GM19397 (cell line): ENCODE data around the gene SH3PXD2A.

Source experiments
- ATAC-seq: cut with Tn5 transposase; IDR thresholded peaks from one replicate; pipeline ENCODE4 v1.9.1; 2021; ENCODE audit warnings: mild to moderate bottlenecking, moderate library complexity; ENCODE audit not compliant: unreplicated experiment

Gene SH3PXD2A

DNA sequence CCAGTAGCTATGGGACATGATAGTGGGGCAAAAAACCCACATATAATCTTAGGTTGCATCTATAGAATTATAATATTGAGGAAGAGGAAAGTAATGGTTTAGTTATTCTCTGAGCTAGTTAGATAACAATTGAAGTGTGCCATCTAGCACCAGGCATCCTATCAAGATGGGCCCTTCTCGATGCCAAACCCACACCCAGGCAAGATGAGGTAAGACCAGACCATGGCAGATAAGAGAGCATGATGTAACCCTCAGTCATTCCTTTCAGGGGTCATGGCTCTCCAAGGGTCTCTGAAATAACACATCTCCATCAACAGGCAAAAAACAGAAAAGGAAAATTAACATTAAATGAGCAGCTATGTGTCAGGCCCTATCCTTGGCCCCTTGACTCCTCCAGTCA is 128.7 kb downstream of the SH3PXD2A start:
- no peak for ATAC-seq

DNA sequence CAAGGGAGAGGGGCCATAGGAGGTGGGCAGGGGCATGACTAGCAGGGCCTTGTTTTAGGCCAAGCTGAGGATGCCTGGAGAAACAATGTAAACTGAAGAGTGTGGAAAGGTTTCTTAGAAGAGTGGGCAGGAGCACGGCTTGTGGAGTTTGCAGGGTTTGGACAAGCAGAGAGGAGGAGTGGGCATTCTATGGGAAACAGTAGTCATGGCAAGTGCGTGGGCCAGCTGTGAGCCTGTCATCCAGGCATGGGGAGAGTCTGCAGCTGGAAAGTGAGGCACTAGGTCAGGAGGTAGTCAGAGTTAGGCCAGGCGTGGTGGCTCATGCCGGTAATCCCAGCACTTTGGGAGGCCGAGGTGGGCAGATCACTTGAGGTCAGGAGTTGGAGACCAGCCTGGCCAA is 130.1 kb downstream of the SH3PXD2A start:
- ATAC-seq: no peak

DNA sequence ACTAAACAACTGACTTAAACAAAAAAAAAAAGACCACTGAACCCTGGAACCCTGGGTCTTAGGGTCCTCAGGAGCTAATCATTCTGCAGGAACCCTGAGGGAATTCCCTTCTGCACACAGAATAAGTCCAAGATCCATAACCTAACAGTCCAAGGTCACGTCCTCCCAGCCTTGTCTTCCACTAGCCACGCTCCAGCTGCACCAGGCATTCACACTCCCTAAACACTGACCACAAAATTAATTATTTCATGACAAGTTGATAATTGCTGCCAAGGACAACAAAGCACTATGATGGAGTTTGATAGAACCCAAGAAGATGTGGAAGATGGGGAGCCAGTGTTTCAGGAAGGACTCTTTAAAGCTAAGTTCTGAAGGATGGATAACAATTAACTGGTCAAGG is 130.6 kb downstream of the SH3PXD2A start:
- ATAC-seq: no peak

DNA sequence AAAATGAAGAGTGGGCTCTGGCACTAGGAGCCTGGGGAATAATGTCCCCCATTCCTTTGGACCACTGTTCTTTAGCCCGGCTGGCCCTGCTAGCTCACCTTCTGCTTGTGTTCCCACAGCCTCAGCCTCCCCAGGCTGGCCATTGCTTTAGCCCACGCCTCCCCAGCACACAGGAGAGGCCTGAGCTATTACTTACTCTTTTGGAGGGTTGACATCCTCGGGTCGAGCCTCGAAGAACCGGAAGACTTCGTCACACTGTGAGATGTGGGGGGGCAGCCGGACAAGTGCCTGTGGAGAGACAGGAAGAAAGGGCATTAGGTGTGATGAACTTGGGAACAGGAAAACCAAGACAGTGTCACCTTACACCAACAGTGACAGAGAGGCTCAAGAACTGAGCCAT is 131.3 kb downstream of the SH3PXD2A start:
- ATAC-seq: no peak

DNA sequence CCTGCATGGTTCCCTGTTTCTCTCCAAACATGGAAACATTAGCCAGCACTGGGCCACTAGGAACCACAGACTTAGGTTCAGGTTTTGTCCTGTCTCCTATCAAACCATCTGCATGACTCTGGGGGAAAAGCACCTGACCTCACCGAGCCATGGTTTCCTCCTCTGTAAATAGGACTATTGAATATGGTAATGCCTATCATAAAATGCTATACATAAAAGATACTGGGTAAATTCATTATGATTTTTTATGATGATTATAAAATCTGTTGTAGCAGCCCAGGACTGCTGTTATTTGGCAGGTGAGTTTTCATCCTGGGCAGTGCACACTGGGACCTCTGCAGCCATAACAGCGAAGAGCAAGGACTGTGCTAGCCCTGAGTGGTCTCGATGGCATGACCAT is 131.8 kb downstream of the SH3PXD2A start:
- no peak for ATAC-seq

DNA sequence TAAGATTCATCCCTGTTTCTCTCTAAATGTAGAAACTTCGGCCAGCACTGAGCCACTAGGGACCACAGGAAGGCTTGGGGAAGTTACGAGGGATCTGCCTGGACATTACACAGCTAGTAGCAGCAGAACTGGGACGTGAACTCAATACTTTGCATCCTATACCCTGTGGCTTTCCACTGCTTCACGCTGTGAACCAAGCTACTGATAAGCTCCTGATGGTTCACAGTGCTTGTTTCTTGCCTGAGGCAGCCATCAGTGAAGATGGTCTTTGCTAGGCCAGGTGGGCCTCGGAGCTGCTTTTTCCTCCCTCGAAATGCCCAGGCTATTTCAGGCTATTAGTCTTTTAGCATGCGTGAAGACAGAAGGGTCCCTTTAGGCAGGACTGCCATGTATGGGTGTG is 132.7 kb downstream of the SH3PXD2A start:
- no peak for ATAC-seq

DNA sequence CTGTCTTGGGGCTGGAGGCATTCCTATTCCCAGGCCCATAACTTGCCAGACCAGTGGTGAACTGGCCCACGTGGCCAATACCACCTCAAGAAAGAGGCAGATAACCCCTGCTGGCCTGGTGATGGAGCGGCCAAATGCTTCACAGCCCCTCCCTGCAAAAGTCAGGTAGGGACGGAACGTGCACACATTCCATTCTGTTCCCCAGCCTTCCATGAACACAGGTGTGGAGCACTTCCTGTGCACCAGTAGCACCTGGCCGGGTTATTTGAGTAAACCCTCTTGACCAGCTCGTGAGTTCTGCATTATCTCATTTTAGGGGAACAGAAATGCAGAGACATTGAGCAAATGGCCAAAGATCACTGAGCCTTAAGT is 134.4 kb downstream of the SH3PXD2A start:
- no peak for ATAC-seq

DNA sequence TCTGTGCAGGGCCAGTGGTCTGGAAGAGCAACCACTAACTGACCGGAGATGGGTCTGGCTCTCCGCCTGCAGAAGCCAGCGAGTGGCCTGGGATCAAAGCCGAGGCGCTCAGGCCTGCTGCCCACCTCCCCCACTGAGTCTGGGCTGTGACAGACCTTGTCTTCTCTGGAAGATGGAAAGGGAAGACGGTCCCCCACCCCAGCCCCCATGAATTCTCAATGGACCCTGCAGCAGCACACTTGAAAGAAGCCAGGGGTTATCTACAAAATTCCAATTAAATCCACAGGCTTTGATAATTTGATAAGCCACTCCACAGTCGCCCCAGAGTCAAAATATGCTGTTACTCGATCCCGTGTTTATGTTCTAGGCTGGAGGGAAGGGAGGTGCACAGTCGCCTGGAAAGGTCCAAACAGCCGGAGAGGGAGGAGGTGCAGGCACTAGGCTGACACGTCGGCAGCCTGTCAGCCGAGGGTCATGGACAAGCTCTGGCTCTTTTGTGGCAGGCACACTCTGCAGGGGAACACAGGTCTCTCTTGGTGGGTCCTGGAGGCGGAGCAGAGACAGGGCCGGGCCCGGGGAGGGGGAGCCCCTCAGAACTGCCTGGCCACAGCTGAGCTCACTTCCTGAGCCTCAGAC is 134.9 kb downstream of the SH3PXD2A start:
- no peak for ATAC-seq

DNA sequence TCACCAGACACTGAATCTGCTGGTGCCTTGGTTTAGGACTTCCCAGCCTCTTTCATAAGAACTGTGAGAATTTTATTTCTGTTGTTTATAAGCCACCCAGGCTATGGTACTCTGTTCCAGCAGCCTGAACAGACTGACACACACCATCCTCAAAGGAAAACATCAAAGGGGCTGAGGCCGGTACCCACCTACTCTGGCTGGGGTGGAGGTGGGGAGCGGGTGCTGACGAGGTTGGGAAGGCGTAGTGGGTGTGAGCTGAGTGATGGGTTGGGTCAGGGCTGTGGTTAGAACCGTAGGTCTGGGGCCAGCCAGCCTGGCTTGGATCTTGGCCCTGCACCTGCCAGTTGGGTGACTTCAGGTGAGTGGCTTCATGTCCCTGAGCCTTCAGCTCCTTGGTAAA is 136.3 kb downstream of the SH3PXD2A start:
- ATAC-seq: no peak

DNA sequence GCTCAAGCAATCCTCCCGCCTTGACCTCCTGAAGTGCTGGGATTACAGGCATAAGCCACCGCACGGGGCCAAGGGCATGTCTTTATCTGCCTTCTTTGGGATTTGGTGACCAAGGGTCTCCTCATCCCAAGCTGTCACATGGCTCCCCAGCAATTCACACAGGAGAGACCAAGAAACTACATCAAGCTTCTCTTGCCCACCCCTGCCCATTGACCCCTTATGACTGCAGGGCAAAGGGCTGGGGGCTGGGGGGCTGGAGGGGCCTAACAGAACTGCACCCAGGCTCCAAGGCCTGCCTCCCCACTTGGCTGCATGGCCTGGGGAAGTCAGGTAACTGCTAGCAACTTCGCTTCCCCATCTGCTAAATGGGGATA is 137.1 kb downstream of the SH3PXD2A start:
- ATAC-seq: no peak

DNA sequence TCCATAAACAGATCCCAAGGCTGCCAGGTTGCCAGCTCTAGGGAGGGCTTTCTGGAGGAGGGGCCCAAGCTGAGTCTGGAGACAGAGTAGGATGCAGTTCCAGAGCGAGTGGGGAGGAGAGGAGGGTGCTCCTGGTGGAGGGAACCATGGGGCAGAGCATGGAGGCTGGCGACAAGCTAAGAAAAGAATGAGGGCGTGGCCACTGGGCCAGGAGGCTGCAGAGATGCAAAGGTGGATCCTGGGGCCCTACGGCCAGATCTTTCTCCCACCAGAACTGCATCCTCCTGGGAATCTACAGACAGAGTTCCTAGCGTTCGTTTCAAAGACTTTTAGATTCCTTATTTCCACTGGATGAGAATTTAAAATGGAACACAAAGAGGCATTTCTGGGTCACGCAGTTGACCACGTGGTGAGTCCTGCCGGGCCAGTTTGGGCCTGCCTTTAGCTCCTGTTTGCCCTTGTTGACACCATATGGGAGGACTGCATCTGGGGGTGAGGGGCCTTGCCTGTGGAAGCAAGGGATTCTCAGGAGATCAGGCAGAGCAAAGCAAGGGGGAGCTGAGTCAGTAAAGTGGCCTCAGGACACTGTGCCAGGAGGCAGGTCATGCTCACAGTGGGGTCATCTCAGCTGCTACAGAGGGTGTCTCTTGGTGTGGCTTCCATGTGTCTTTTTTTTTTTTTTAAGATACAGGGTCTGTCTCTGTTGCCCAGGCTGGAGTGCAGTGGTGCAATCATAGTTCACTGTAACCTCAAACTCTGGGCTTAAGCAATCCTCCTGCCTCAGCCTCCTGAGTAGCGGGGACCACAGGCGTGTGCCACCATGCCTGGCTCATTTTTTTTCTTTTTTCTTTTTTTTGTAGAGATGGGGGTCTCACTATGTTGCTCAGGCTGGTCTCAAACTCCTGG is 137.8 kb downstream of the SH3PXD2A start:
- no peak for ATAC-seq

DNA sequence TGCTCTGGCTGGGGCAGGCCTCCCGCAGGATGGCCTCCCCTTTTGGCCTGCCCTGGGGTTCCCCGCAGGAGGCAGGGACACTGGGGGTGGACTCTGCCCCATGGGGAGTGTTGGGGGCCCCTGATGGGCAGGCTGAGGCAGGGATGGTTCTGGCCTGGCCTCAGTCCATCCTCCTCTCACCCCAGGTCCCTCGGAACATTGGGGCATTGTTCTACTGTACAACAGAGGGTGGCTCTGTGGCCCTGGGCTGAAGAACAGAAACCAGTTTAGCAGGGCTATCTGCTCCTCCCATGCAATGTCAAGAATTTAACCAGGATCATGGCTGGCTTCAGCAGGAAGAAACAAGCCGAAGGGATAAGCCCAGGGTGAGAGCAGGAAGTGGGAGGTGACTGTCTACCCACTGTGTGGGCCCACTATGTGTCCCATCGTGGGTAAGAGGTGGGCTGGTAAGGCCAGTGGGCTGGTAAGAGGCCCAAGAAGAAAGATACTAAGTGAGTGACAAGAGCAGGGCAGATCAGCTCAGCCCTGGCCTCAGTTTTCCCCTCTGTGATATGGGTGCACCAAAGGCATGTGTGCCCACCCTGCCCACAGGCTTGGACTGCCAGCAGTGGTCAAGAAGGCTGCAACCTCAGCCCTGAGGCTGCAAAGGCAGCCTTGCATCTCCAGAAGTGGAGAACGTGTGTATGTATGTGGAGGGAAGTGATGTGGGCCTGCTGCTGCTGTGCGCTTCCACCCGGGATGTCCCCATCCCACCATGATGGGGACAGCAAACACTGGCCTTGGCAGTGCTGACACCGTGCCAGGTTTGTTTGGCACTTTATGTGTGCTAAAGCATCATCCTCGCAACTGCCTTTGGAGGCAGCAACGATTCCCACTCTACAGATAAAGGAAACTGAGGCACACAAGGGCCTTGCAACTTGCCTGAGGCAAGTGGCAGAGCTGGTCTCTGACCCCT is 138.9 kb downstream of the SH3PXD2A start:
- no peak for ATAC-seq

DNA sequence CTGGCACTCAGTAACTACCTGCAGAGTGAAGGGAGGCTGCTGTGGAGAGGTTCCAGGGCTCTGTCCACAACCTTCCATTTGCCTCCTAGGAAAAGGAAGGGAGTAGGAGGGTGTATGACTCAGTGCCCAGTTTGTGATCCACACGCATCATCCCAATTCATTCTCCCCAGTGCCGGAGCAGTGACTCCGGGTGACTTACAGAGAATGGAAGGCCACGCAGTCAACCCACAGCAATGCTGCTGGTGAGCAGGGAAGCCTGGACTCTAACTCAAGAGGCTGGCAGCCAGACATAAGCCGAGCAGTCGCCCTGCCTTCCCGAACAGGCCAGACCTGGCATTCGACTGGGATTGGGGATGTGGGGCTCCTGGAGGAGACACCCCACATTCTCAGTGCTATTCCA is 139.9 kb downstream of the SH3PXD2A start:
- ATAC-seq: no peak

DNA sequence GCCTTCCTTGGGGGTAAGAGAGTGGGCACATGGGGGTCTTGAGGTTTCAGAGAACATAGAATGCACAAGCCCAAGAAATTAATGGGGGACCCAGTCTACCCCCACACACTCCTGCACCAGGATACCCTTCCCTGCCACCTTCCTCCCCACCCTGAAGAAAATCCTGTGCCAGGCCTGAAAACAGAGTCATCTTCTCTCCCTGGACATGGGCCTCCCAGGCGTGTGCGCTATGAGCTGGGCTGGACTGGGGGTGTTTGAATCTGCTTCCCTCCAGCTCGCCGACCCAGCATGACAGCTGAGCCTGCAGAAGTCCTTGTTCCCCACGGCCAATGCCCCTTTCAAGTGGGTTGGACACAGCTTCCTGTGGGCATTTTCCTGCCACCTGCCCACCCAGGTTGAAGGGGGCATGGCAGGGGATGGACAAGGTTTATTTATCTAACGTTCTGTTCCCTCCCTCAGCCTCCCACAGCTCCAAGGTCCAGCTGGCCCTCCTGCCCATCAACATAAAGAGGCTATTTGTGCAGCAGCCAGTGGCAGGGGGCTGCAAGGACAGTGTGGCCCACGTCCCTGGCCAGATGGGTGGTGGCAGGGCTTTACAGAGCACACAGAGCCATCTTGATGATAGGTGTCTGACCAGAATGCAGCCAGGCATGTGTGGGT is 141.0 kb downstream of the SH3PXD2A start:
- no peak for ATAC-seq

DNA sequence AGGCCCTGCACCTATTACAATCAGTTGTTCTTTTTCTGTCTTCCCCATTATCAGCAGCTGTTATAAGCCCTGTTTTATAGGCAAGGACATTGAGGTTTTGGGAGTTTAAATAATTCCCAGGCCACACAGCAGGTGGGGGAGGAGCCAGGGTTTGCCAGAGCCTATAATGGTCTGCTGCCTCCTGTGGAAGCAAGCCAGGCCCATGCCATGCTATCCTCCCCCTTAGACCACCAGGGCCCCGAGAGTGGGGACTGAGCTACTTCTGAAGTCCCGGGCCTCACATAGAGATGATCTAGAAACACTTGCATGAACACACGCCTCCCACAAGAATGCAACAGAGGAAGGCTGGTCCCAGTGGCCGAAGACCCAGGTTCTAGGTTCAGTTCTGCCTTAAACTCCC is 141.7 kb downstream of the SH3PXD2A start:
- no peak for ATAC-seq

DNA sequence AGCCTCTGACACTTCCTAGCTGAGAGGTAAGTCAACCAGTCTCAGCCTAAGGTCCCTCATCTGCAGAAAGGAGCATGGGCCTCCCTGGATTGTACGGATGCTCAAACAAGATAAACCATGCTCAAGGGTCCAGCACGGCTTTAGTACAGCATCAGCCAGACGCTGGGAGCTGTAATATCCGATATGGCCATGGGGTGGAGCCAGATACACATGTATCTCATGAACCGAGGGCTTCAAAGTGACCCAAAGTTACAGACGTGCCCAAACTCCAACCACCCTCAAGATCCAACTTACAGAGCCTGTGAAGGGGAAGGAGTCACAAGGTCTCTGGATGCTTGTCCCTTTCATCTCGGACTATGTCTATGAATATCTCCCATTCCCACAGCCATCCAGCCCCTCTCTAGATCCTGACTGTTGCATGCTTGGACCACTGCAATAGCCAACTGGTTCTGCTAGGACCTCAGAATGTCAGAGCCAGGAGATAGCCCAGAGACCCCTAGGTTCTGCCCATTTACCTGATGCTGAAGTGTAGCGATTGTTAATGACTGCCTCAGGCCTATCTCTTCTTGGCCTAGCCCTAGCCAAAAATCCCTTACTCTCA is 142.4 kb downstream of the SH3PXD2A start:
- no peak for ATAC-seq

DNA sequence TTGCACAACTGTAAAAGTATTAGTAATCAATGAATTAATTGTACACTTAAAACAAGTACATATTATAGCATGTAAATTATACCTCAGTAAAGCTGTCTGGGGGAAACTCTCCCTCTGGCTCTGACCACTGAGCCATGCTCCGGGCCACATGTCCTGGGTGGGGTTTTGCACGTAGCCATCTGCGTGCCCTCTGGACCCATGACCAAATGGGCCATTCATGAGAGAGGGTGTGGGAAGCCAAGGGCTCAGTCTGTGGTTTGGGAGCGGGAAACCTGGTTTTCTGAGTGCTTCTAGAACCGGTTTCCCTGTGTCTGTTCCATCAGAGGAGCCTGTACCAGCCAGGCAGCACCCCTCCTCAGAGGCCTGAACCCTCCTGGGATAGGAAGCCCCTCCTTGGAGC is 143.2 kb downstream of the SH3PXD2A start:
- ATAC-seq: no peak

DNA sequence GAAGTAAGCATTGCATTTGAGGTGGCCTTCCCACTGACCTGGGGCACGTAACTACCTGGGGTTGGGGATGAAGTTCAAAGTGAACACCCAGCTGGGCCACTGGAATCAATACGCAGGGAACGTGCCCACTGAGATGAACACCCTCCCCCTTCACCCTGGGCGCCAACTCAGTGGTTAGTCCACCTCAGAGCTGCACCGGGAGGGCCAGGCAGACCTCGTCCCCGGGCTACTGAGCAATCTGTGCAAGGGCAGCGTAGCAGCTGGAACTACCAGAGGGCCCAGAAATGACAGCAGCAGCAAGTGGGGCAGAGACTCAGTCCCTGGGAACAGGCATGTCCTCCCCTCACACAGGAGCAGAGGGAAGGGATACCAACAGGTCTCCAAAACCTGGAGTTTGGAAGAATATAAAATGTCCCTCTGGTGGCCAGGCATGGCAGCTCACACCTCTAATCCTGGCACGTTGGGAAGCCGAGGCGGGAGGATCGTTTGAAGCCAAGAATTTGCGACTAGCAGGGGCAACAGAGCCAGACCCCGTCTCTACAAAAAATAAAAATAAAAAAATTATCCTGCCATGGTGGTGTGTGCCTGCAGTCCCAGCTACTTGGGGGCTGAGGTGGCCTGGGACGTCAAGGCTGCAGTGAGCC is 143.9 kb downstream of the SH3PXD2A start:
- no peak for ATAC-seq

DNA sequence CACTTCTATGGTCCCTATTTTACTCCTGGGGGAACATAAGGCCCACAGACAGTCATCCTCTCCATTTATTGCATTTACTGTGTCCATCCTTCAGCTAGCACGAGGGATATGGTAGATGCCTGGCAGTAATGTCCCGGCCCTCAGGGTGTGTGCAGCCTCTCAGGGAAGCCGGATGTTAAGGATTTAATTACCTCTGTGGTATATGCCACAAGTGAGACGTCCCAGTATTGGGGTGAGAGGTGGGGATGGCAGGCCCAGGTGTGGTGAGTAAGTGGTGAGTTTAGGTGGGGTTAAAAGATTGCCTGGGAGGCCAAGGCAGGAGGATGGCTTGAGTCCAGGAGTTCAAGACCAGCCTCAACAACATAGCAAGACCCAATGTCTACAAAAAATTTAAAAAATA is 144.9 kb downstream of the SH3PXD2A start:
- no peak for ATAC-seq

DNA sequence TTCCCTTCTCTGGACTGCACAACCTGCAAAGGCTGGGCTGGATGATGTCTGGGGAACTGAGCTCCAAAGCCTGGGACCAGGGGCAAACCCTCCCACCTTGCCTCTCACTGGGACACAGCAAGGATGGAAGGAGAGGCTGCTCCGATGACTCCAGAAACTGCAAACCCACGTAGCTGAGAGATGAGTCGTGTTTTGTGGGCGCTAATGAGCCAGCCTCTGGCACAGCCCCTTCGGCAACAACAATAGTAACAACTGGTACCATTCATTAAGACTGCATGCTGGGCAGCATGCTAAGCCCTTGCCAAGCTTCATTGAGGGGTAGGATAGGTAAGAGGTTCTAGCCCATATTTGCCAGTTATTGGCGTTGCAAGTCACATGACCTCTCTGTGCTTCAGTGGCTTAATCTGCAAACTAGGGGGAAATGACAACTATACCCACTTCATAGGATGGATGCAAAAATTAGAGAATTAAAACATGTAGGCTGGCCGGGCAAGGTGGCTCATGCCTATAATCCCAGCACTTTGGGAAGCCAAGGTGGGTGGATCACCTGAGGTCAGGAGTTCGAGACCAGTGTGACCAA is 145.9 kb downstream of the SH3PXD2A start:
- no peak for ATAC-seq
